Stimulated activated CD4-positive, alpha-beta T cell treated with anti-CD3 and anti-CD28 coated beads, Interleukin-1b, Interleukin-23, amount 100 ng/mL, for 4 hours (primary cell): ENCODE data around the gene TCF7.

Source experiments
- DNase-seq, 2 donors: peaks; one replicate each; pipeline ENCODE4 v3.0.0-alpha.2; 2020; ENCODE audit warnings: low read depth in 2 of 2

The TCF7 gene

DNA sequence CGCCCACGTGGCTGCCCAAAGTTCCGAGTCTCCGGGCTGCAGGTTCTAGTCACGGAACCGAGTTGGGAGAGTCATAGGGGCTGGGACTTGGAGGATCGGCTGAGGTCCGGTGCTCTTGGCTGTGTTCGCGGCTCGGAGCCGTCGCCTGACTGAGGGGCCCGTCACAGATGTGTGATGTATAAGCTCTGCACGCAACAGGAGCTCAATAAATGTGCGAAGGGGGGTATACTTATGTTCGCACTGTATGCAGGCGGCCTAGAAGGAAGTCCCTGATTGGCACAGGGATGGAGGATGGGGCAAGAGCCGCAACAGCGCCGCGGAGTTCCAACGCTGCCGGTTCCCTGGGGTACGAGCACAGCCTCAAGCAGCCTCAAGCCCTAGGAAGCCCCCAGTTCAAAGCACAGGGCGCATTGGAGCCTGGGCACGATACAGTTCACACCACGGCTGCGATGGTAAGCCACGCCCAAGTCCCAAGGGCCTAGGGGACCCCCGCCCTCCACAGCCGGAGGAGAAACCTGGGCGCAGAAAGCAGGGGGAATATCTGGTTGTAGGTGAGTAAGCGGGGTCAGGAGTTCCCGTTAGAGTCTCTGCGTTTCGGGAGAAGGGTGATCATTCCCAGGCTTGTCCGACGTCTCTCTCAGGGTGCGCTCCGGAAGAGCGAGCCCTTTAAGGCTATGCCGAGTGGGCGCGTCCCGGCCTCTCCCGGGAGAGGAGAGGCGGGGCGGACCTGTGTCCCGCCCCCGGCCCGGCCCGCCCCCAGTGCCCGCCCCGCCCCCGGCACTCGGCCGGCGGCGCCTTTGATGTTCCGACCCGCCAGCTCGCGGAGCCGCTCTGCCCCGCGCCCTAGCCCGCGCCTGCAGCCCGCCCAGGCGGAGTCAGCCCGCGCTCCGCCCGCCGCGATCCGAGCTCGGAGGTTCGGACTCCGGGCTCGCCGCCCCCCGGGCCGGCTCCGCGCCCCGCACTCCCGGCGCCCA lies at the start of gene TCF7:
TCF7 (plus strand) TSS at position 780 of the 974 bp plus-strand sequence. CDS start 226 bp downstream, outside the sequence.
- DNase-seq = peak; percentile 64 to 72

DNA sequence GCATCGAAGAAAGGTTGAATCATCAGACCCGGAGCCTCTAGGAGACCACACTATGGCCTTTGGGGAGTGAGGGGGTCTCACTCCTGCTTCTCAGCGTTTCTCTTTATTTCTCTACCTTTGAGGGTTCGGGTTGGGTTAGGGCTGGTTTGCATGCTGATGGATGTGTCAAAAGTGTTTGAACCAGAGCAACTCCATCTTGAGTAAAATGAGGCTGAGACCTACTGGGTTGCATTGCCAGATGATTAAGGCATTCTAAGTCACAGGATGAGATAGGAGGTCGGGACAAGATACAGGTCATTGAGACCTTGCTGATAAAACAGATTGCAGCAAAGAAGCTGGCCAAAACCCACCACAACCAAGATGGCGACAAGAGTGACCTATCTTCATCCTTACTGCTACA lies 44.9 kb upstream of the TCF7 start:
- no peak for DNase-seq

DNA sequence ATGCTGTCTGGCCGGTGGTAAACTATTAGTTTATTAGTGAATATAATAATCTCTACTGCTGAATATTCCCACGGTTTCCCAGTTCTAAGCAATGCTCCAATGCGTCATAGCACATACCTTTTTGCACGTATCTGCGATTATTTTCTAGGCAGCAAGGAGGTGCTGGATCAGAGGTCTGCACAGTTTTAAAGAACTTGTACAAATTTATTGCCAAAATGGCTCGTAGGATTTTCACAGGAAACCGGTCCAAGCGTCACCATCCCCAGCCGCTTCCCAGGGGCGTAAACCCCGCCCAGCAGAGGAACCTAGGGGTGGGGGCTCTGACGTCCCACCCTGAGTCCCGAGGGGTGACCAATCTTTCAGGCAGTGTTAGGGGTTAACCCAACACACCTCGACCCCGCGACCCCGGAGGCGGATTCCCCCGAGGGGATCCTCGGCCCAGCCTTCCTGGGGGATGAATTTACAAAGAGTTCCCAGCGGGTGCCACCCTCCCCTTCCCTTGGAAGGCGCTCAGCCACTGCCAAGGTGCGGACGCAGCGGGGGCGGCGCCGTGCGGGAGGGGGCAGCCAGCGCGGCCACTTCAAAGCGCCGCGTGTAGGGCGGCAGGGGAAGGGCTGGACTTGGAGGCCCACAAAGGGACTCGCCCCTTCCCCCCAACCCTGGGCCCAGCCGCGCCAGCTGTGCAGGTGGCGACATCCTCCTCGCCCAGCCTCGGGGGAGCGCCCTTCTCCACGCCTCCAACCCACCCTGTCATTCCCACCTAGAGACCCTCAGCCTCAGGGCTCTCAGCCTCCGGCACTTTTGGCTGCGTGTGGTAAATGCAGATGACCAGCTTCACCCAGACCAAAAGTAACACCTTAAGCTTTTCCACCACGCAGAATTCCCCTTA lies 43.5 kb upstream of the TCF7 start:
- peak in 1 of 2 donors; percentile 31 for DNase-seq

DNA sequence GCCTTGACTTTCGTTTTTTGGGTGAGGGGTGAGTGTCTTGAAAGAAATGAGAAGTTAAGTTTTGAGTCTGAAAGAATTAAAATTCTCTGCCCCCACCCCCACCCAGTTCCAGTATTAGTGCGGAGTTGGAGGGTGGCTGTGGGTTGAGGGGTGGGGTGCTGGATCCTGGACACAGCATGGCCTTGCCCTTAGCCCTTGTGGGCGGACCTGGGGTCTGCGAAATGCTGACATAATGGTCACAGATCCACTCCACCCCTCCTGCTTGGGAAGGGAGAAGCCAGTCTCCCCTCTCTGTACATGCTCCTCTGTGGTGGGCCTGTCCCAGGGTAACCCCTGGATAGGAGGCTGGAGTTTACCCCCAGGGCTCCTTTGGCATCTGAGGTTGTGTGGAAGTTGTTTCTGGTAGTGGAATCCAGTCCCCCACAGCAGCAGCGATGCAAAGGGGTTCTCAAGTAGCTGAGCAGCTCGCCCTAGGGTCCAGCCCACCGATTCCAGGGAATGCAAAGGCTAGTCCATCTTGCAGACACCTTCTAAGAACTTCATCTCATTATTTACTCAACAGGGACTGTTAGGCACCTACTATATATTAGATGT lies 42.8 kb upstream of the TCF7 start:
- peak in 1 of 2 donors; percentile 28 for DNase-seq

DNA sequence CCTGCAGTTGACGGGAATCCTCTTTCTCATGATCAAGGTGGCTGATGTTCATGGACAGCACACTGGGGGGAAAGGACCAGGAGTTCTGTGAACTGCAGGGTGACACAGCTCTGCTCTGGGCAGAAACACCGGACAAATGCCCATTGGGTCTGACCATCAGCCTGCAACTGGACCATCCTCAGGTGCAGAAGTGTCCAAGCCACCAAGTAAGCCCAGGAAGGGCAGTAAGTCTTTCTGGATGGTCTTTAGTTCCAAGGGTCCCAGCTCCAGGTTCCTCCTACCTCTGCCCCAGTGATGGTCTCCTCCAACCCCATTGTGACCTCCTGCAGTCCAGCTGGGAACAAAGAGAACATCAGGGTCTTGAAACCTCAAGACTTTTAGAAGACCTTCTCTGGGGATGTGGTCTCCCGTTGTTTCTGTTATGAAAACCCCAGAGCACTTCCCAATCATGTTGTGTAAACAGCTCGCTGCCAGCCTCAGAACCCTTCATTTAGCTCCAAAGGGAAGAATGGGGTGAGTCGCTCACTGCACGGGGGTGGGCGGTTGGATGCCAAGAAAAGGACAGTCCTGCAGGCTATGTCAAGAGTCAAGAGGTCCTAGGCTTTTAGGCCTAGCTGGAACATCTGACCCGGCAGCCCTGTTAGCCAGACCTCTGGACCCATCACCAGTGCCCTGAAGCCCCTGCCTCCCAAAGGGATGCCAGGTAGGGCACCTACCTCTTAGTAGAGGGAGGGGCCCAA lies 41.8 kb upstream of the TCF7 start:
- DNase-seq = no peak

DNA sequence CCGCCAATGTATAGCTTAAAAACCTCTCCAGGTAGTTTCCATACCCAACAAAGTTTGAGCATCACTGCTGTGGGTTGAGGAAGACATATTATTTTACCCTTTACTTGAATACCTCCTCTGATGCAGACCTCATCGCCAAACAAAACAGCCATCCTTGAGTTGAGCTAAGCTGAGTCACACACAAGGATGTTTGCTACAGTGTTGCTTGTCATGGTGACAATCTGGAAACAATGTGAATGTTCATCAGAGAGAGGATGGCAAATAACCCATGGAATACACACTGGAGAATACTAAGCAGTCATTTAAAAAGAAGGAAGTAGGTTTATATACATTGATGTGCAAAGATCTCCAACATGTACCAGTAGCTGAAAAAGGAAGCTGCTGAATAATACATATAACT lies 41.1 kb upstream of the TCF7 start:
- no peak for DNase-seq

DNA sequence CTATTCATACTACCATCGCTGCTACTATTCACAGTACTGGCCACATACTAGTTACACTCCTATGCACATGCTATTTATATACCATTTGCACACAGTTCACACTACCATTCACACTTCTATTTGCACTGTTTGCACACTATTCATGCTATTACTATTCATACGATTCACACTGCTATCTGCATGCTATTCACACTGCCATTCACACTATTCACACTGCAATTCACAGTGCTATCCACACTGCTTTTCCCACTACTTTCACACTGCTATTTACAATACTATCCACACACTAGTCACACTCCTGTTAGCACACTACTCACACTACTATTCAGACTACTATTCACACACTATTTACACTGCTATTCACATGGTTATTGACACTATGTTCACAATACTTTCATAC lies 39.4 kb upstream of the TCF7 start:
- no peak for DNase-seq

DNA sequence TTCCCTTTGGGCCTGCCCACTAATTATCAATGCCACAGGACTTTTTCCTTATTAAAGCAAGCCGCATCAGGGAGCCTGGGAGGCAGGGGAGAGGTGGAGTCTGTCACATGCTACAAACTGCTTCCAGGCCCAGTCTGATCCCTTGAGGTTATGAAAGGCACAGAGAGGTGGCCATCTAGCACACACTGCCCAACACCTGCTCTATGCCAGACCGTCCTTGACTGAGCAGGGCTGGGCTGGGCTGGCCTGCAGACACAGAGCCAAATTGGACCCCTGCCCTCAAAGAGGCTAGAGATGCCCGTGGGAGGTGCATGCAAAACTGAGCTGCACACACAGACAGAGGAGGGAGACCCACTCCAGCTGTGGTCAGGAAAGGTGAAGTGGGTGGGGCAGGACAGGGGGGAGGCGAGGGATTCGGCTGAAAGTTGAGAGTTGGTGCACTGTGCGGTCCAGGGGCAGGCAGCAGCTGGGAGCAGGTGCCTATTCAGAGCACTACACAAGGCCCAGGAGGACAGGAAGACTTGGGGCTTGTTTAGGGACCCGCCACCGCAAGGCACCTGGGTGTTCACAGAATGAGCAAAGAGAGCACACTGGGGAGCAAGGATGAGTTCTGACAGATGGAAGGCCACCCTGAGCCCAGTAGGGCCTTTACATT lies 36.4 kb upstream of the TCF7 start:
- DNase-seq = no peak

DNA sequence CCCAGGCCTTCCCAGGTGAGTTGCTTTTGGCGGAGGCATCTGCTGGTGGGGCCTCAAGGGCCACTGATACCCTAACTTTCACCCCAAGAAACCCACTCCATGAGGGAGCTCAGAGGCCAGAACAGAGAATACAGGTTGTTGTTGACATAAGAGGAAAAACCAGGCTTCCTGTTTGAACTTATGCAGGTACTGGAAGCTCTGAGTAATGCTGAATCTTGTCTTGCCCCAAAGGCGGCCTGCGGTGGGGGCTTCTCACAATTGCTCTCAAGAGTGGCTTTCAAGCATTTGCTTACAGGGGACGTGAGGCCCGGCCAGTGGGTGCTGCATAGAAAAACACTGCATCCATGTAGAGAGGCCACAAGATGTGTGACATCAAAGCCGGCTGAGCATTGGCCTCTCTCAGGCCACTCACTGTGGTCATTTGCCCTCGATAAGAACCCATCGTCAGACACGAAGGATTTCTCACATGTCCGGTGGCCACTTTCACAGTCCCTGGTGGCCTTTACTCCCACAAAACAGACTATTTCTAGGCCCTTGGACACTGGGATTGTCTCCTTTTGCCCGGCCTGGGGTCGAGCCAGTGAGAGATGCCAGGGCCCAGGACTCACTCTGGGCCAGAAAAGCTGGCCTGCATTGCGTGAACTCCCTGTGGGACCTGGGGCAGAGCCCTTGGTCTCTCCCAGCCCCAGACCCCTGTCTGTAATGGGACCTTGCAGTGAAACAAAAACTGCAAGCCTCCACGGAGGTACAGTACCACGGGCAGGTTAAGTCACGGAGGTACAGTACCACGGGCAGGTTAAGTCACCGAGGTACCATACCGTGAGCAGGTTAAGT lies 34.5 kb upstream of the TCF7 start:
- peak; percentile 57 to 61 for DNase-seq

DNA sequence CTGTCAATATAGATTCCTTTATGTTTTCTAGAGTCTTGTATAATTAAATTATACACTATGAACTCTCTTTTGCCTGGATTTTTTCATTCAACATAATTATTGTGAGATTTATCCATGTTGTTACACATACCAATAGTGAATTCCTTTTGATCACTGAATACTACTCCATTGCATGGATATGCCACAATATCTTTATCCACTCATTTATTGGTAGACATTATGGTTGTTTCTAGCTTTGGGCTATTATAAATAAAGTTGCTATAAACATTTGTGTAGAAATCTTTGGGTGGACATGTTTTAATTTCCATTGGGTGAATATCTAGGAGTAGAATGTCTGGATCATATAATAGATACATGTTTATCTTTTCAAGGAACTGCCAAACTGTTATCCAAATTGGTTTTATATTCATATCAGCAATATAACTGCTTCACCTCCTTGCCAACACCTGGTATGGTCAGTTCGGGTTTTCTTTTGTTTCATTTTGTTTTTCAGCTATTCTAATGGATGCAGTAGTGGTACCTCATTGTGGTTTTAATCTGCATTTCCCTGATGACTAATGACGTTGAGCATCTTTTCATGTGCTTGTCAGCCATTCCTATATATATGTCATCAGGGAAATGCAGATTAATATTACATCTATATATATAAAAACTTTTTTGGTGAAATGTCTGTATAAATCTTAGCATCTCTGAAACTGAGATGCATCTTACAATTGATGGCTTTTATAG lies 32.1 kb upstream of the TCF7 start:
- DNase-seq = no peak

DNA sequence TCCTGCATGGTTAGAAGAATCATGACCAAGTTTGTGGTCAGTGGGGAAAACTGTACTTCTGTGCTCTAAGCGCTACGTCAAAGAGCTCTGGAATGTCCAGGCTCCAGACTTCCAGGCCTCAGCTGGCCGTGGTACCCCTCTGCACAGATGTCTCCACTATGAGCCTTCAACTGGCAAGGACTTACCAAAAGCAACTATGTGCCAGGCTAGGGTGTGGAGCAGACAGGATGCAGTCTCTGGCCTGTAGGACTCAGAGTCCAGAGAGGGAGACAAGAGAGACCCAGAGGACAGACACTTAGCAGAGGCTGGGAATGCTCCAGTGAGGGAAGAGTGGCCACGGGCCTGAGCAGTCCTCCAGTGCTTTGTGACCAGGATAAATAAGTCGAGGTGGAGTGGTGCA lies 31.0 kb upstream of the TCF7 start:
- DNase-seq = no peak

DNA sequence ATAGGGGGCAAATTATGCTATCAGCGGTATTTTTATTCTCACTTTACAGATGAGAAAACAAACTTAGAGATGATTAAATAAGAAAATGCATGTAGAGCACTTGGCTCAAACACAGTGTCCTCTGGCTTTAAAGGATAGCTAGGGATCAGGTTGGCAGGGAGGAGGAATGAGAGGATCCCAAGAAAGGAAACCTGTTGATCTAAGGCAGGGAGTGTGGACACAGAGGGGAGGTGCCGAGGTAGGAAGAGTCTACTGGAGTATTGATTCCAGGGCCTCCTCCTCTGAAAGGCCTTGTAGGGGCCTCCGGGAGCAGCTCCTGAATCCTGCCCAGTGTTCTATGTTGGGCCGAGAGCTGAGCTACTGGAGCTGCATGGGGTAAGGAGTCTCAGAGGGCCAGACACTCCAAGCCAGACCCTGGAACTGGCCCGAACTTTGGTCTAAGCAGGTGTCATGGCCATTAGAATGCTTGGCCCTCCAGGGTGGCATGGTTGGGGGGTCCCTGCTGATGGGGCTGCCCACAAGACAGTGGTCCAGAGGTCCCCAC lies 30.4 kb upstream of the TCF7 start:
- DNase-seq = no peak

DNA sequence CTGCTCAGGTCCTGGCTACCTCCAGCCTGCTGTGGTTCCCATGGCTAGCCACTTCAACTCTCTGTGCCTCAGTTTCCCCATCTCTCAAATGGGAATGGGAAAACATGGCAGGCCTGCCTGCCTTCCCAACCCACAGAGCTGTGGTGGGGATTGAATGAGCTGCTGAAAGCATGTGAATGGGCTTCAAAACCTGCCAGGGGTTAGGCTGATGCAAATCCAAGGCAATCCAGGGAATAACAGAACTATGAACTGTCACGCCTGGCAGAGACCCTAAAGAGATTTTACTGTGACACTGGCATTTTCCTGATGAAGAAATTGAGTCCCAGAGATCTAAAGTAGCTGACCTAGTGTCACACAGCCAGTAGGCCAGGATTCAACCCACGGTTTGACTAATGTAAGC lies 29.9 kb upstream of the TCF7 start:
- DNase-seq = no peak

DNA sequence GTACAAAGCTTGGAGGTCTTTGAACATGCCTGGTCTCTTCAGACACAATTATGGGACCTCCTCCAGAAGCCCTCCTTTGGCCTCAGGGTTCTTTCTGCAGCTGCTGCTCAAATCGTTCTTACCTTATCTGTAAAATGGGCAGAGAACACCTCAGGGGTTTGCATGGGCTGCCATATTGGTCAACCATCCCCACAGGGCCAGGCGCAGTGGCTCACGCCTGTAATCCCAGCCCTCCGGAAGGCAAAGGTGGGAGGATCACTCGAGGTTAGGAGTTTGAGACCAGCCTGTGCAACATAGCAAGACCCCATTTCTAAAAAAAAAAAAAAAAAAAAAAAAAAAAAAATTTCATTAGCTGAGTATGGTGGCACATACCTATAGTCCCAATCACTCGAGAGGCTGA lies 29.1 kb upstream of the TCF7 start:
- DNase-seq = no peak

DNA sequence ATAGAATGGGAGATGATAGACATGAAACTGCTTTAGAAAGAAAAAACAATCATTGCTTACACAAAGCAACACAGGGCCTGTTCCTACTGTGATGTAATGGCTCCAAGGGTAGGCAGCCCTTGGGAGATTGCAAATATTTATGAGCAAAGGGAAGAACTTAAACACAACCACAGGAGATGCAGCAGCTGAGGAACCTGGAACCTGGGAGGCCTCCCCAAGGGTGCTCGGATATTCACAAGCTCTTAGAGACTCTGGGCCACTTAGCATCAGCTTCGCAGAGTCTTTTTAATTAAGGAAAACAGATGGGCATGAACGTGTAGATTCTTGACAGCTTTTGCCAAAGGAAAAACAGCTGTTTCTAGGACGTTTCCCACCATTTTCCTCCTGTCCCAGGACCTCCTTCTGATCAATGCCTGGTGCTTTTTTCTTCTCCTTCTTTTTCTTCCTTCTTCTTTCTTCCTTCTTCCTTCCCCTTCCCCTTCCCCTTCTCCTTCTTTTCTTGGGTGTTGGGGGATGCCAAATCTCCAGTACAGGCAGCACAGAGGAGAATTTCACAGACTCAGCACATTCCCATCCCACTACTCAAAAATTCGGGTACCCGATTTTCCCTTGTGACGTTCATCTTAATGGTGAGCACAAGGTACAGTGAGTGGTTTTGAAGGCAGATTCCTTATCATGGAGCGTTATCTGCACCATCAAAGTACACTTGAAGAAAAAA lies 28.1 kb upstream of the TCF7 start:
- DNase-seq = no peak

DNA sequence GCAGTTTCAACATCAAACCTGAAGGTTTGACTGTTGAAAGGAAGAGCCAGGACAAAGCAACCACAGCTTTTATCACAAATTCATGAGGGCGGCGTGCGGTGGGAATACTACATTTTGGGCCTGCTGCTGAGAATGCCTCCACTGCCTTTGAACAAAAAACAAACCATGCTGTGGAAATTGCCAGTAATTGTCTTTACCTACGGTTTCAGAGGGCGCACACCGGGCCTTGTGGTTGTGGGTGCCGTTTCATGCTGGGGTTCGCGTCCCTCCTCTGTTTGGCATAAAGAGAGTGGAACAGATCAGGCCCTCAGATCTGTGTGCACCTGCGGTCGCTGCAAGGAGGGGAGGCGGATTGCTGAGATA lies 27.6 kb upstream of the TCF7 start:
- peak; percentile 56 to 73 for DNase-seq

DNA sequence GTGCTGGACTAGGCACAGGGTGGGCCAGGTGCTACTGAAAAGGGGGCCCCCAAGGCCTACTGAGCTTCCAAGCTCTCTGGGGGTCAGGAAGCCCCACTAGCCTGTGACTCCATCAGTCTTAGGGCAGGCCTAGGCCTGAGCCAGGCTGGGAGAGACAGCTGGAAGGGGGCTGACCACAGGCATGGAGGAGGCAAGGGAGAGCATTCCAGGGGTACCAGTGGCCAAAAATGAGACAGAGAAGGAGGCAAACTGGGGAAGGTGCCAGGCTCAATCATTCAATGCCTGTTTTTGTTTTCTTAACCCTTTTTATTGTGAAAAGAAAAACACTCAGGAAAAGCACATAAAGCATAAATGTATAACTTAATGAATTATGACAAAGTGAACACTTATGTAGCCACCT lies 26.2 kb upstream of the TCF7 start:
- no peak for DNase-seq

DNA sequence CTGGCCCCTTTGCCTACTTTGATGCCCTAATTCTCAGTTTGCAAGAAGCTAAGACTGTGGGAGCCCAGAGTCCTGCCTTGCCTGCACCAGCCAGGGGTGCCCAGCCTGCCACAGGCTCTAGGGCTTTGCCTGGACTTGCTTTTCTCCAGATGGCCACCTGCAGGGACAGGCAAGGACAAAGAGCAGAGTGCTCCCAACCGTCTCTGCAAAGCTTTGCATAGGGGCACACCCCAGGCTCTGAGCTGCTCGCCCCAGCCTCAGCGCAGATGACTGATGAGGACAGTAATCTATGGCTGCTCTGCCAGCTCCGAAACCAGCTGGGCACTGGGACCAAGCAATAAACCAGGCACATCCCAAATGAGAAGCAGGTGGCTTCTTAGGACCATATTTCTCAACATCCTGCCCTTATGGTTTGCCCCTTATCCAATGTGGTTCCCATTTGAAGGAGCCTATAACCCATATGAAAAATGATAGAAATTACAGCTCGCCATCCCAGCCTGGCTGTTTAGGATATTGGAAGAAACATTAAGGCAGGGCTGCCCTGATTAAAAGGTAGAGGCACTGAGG lies 25.4 kb upstream of the TCF7 start:
- no peak for DNase-seq
